SU-DHL-6 (cell line): ENCODE results near the gene IL37.

Experiments used
- H2AFZ ChIP-seq: fragments of 200-600 bp; sonication (generic); 2 replicates; pipeline ENCODE4 v1.6.1; 2014; ENCODE audit warnings: low read depth, mild to moderate bottlenecking, moderate library complexity, mixed read lengths, antibody characterized with exemption, low read length; ENCODE audit not compliant: severe bottlenecking
- H3F3A ChIP-seq: fragments of 200-600 bp; shearing (Covaris generic); 2 replicates; pipeline ENCODE4 v1.6.0; 2016; ENCODE audit warnings: antibody characterized with exemption, mild to moderate bottlenecking; ENCODE audit not compliant: insufficient read depth
- H3K27ac ChIP-seq: fragments of 200-600 bp; sonication (generic); 2 replicates; pipeline ENCODE4 v1.5.1; 2016; ENCODE audit warnings: low read depth, mild to moderate bottlenecking, low read length, moderate library complexity, mixed read lengths
- H3K27me3 ChIP-seq: fragments of 200-600 bp; sonication (generic), shearing (Covaris generic); 2 replicates; pipeline ENCODE4 v1.6.0; 2014; ENCODE audit warnings: mild to moderate bottlenecking, low read length
- H3K36me3 ChIP-seq: fragments of 200-600 bp; sonication (generic); 2 replicates; pipeline ENCODE4 v1.6.1; 2014; ENCODE audit warnings: mild to moderate bottlenecking, low read length, mixed read lengths
- H3K4me2 ChIP-seq: fragments of 300-600, 200-600 bp; shearing (Covaris generic), sonication (generic); 2 replicates; pipeline ENCODE4 v1.6.0; 2014; ENCODE audit warnings: low read length, low read depth, mild to moderate bottlenecking; ENCODE audit not compliant: poor library complexity, severe bottlenecking
- H3K4me3 ChIP-seq: fragments of 200-600 bp; sonication (generic); 2 replicates; pipeline ENCODE4 v1.5.1; 2014; ENCODE audit warnings: antibody characterized with exemption, low read length, mild to moderate bottlenecking, mixed read lengths; ENCODE audit not compliant: insufficient read depth, poor library complexity, severe bottlenecking
- H3K79me2 ChIP-seq: fragments of 200-600 bp; sonication (generic); 2 replicates; pipeline ENCODE4 v1.6.1; 2014; ENCODE audit warnings: mild to moderate bottlenecking, low read length, moderate library complexity; ENCODE audit not compliant: insufficient read depth
- H3K9ac ChIP-seq: fragments of 200-600 bp; sonication (generic); 2 replicates; pipeline ENCODE4 v1.7.0; 2014; ENCODE audit warnings: mild to moderate bottlenecking, low read length
- H3K9me2 ChIP-seq: fragments of 200-600 bp; sonication (generic); replicated peaks from 2 replicates; pipeline ENCODE4 v1.6.1; 2014; ENCODE audit warnings: low read length; ENCODE audit not compliant: insufficient read depth
- H3K9me3 ChIP-seq: fragments of 200-600 bp; sonication (generic); 2 replicates; pipeline ENCODE4 v1.6.1; 2014; ENCODE audit warnings: low read length, mixed read lengths; ENCODE audit not compliant: insufficient read depth
- H4K20me1 ChIP-seq: fragments of 200-600 bp; sonication (generic); 2 replicates; pipeline ENCODE4 v1.6.1; 2014; ENCODE audit warnings: low read depth, mild to moderate bottlenecking, antibody characterized with exemption, low read length, moderate library complexity, mixed read lengths
- EZH2phosphoT487 ChIP-seq: fragments of 200-600 bp; sonication (generic), shearing (Covaris generic); conservative IDR thresholded peaks from 2 replicates; pipeline ENCODE4 v1.6.1; 2018; ENCODE audit warnings: mild to moderate bottlenecking, antibody characterized with exemption, low read length, moderate library complexity, mixed read lengths
- TF ChIP-seq, protein P1 (sequence below): fragments of 200-600 bp; sonication (generic); IDR thresholded peaks from one replicate; pipeline ENCODE4 v1.5.1; 2017; ENCODE audit warnings: antibody characterized with exemption, mild to moderate bottlenecking, low read length, moderate library complexity; ENCODE audit not compliant: insufficient read depth, poor library complexity, severe bottlenecking

The IL37 gene

DNA sequence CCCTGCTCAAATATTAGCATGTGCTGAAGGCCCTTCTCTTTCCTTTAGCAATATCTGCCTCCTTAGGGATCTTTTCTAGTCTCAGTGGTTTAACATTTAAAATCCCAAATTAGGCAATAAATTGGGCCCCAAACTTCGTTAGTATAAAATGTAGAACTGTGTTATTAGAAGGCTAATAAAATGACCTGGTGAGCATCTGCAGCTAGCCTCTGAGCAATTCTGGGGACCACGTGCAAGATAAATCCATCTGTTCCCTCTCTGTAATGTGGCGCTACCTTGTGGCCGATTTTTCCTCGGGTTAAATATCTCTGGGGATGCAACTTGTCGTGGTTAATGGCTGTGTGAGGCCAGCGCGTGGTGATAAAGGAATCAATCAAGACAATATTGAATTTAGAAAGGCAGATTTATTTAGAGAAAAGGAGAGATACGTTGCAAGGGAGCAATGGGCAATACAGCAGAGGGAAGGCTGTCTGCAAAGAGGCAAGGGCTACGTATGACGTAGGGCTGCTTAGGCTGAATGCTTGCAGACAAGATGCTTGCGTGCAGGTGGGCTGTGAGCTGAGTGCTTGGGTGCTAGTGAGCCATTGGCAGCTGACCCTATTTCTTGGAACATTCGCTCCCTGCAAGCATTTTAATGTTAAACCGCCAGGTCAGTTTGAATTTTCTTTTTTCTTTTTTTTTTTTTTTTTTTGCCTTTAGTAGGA, 48.3 kb downstream of the IL37 start:
- Histone ChIP-seq H3K4me2 (no peak overlapping the region), H3K79me2 (no peaks in the 10 kb centered on the region)
- TF ChIP-seq, protein P1, sequence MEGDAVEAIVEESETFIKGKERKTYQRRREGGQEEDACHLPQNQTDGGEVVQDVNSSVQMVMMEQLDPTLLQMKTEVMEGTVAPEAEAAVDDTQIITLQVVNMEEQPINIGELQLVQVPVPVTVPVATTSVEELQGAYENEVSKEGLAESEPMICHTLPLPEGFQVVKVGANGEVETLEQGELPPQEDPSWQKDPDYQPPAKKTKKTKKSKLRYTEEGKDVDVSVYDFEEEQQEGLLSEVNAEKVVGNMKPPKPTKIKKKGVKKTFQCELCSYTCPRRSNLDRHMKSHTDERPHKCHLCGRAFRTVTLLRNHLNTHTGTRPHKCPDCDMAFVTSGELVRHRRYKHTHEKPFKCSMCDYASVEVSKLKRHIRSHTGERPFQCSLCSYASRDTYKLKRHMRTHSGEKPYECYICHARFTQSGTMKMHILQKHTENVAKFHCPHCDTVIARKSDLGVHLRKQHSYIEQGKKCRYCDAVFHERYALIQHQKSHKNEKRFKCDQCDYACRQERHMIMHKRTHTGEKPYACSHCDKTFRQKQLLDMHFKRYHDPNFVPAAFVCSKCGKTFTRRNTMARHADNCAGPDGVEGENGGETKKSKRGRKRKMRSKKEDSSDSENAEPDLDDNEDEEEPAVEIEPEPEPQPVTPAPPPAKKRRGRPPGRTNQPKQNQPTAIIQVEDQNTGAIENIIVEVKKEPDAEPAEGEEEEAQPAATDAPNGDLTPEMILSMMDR, result no peak
- TF ChIP-seq EZH2phosphoT487, result no peak

GRCh38 chr2:112960230-112960825, 49.4 kb downstream of the IL37 start:
- H3K36me3 ChIP-seq, result no peaks in the 10 kb centered on the region
- no peak overlapping the region for H3K4me2 ChIP-seq

More for the DNA sequence above, 48.3 kb downstream of the IL37 start:
- H3K27me3 ChIP-seq, result no peaks in the 10 kb centered on the region
- no peaks in the 10 kb centered on the region for H4K20me1 ChIP-seq
- no peaks in the 10 kb centered on the region for H3K9me2 ChIP-seq
- no peak overlapping the region for H2AFZ ChIP-seq
- H3F3A ChIP-seq, result no peaks in the 10 kb centered on the region
- no peaks in the 10 kb centered on the region for H3K9me3 ChIP-seq
- no peak overlapping the region for H3K4me3 ChIP-seq
- H3K27ac ChIP-seq, result no peak overlapping the region
- H3K9ac ChIP-seq, result no peak overlapping the region
- no peaks in the 10 kb centered on the region for H3K36me3 ChIP-seq

DNA sequence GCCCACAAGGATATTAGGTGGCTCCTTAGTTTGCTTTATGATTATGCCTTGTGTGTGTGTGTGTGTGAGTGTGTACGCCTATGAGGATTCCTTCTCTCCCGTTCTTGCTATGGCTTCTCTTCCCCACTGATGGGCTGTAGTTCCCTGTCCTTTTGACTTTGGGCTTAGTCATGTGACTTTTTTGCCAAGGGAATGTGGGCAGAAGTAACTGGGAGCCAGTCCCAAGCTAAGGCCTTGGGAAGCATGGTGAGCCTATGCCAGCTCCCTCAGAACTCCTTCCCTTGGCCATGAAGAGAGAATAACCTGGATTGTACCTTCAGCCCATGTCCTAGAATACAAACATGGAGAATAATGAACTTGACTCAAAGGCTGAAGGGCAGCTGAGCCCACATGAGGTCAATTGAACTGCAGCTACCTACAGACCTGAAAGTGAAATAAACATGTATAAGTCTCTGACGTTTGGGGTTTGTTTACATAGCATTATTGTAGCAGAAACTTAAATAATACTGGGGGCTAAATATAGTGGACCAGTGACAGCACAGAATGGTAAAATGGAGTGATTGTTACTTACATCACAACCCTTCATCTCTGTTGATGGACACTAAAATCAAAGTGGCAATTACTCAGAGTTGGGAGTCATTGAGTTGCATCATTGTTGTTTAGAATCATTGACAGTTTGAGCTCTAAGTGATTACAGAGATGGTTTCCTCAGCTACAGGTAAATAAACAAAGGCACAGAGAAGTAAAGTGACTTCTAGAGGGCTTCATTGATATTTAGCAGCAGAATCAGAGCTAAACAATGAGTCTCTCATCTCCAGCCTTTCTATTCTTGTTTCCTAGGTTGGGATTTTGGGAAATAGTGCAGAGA, 51.6 kb downstream of the IL37 start:
- Histone ChIP-seq H3K4me3 (no peak overlapping the region), H3K9me3 (no peaks in the 10 kb centered on the region), H3K27ac (no peak overlapping the region), H2AFZ (no peak overlapping the region), H3K27me3 (no peaks in the 10 kb centered on the region), H3K9me2 (no peaks in the 10 kb centered on the region), H3K79me2 (no peaks in the 10 kb centered on the region), H3K9ac (no peak overlapping the region), H4K20me1 (no peaks in the 10 kb centered on the region), H3K36me3 (no peaks in the 10 kb centered on the region), H3F3A (no peaks in the 10 kb centered on the region), H3K4me2 (no peak overlapping the region)
- no peak for TF ChIP-seq EZH2phosphoT487
- TF ChIP-seq, protein P1, result no peak

More at GRCh38 chr2:112960230-112960825, 49.4 kb downstream of the IL37 start:
- TF ChIP-seq, protein P1, result no peak
- no peak for TF ChIP-seq EZH2phosphoT487
- no peaks in the 10 kb centered on the region for H3F3A ChIP-seq
- H3K9ac ChIP-seq, result no peak overlapping the region
- no peaks in the 10 kb centered on the region for H3K9me2 ChIP-seq
- no peaks in the 10 kb centered on the region for H3K79me2 ChIP-seq
- no peak overlapping the region for H2AFZ ChIP-seq
- no peaks in the 10 kb centered on the region for H3K27me3 ChIP-seq
- H3K9me3 ChIP-seq, result no peaks in the 10 kb centered on the region
- no peaks in the 10 kb centered on the region for H4K20me1 ChIP-seq
- no peak overlapping the region for H3K4me3 ChIP-seq
- no peak overlapping the region for H3K27ac ChIP-seq
